Activated naive CD8-positive, alpha-beta T cell treated with anti-CD3 and anti-CD28 coated beads, Interleukin-2, amount 50 U/mL, for 16 hours (primary cell): ENCODE measurements around the gene IQSEC1.
A peak's percentile ranks its signal among the peaks of the same experiment; 100 is the strongest.

Experiments
- DNase-seq: peaks from one replicate; pipeline ENCODE4 v3.0.0-alpha.2; 2020; ENCODE audit warnings: low read depth, low spot score

The IQSEC1 gene

DNA sequence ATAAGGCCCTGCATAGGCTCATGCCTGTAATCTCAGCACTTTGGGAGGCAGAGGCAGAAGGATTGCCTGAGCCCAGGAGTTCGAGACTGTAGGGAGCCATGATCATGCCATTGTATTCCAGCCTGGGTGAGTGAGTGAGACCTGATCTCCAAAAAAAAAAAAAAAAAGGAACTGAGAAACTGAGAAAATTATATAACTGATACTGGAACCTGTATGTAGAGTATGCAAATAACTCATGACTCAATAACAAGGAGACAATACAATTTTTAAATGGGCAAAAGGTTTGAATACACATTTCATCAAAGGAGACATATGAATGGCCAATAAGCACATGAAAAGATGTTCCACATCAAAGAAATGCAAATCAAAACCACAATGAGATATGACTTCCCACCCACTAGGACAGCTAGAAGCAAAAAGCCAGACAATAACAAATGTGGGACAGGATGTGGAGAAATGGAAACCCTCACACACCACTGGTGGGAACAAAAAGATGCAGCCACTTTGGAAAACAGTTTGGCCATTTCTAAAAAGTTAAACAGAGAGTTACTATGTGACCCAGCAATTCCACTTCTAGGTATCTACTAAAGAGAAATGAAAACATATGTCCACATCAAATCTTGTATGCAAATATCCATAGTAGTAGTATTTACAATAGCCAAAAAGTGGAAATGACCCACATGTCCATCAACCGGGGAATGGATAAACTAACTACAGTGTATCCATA, 70.7 kb downstream of the IQSEC1 start:
- no peak for DNase-seq

DNA sequence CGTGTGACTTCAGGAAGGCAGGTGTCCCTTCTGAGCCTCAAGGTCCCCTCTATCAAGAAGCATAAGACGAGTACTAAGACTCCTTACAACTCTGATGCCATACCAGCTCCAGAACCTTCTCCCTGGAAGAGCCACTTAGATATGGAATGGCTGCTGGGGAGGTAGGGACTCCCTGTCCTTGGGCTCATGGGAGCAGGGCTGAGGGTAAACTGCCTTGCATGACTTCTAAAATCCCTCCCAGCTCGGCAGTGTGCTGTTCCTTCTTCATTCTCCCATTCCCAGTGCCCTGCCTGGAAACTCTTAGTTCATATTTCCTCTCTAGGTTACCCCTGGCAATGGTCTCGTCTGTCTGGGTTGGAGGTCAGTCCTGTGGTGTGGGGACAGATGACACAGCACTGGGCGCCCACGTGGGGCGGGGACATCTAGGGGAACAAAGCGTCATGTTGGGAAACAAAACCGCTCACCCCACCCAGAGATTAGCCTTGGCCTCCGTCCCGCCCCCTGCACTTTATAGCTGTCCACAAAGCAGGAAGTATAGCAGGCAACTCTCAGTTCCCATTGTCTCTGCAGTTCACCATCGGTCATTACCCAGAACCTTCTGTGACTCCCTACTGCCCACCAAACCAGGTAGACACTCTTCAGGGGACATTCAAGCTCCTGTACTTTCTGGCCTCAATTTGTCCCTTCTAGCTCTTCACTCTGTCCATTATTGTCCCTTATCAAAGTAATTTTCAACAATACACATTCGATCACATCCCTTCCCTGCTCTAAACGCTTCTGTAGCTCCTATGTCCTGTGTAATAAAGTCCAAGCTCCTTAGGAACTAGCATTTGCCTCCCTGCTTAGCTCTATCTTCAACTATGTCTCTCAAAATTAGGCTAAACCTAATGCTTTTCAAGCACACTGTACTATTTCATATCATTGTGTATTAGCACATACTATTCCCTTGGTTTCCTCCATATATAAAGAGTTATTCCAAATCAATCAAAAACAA, 73.8 kb downstream of the IQSEC1 start:
- no peak for DNase-seq

DNA sequence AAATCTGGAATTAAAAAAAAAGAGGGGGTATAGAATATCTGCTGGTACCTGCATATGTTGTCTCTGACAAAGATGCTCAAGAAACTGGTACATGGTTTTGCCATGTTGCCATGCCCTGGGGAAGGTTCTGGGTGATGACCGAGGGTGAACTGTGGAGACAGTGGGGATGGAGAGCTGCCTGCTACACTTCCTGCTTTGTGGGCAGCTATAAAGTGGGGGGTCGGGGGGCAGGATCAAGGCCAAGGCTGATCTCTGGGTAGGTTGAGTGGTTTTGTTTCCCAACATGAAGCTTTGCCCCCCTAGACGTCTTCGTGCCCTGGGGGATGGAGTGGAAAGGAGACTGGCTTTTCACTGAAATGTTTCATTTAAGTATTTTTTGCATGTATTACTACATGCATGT, 74.6 kb downstream of the IQSEC1 start:
- no peak for DNase-seq

DNA sequence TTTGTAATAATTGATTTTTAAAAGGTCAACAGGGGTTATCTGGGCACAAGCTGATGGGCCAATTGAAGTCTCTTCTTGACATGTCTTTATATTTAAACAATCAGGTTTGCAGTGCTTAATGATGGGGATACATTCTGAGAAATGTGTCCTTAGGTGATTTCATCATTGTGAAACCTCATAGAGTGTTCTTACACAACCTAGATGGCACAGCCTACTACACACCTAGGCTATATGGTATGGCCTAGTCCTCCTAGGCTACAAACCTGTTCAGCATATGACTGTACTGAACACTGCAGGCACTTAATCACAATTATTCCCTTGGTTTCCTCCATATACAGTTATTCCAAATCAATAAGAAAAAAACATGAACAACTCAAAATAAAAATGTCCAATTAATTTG, 75.8 kb downstream of the IQSEC1 start:
- DNase-seq: no peak

DNA sequence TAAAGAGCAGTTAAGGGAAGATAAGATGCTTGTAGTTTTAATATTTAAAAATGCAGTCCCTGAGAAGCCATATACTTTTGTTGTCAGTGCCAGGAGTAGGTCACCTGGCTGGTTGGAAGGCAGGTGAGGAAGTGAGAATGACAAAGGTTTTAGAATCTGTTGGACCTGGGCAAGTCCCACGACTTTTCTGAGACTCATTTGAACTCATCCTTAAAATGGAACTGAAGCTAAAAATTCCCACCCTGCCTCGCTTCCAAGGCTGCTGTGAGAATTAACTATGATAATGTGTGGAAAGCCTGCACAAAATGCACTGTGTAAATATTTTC, 77.1 kb downstream of the IQSEC1 start:
- DNase-seq: no peak

DNA sequence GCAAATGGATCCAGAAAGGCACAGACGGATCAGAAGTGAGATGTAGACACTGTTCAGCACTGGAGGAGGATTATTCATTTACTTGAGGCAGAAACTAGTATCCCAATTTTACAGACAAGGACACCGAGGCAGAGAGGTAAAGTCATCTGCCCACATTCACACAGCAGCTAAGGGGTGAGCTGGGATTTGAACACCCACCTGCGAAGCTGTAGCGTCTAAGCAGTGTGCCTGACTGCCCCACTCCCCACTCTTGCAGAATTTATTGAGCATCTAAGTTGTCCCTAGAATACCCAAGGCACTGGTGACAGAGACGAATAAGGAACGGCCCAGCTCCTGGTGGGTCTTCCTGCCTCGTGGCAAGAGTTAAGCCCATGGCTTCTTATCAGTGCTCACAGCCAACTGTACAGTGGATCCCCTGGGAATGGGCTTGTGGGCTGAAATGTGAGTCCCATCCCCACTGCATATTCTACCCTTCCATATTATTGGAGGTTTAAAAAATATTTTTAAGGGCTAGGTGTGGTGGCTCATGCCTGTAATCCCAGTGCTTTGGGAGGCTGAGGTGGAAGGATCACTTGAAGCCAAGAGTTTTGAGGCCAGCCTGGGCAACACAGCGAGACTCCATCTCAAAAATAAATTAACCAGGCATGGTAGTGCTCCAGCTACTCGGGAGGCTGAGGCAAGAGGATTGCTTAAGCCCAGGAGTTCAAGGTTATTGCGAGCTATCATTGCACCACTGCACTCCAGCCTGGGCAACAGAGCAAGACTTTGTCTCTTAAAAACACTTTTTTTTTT, 77.6 kb downstream of the IQSEC1 start:
- no peak for DNase-seq

DNA sequence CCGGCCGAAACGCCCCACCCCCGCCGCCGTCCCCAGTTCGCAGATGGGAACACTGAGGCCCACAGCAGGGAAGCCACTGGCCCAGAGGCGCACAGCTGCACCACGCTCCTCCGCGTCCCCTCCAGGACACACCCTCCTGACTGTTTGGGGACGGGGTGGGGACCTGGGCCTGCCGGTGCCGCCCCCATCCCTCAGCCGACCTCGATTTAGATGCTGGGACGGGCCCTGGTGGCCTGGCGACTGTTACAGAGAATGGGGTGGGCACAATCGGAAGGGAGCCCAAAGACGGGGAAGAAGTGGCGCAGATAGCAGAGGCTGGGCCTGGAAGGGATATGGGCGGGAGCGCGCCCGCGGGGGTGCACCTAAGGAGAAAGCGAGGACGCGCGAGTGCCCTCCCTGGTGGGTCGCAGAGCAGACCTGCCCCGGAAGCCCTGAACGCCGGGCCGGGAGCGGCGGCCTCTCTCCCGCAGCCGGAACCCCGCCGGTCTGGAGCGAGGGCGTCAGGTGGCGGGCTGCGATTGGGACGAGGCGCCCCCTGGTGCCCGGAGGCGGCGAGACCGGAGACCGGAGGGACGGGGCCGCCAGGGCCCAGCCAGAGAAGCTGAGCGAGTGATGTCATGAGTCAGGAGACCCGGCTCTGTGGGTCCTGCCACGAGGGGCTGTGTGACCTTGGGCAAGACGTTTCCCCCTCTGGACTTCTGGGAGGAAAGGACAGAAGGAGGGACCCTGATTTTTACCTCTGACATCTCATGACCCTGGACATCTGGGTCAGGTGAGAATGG, 78.4 kb downstream of the IQSEC1 start:
- DNase-seq: peak; percentile 68

DNA sequence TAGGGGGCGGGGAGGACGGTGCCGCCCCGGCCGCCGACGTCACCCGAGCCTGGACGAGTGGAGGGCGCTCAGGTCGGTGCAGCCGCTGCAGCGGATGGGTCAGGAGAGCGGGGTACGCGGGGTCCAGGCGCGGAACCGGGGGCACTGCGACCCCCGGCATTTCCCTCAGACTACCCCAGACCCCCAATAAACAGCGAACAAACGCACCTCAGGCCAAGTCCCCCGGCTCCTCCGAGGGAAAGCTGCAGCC, 78.9 kb downstream of the IQSEC1 start:
- no peak for DNase-seq

DNA sequence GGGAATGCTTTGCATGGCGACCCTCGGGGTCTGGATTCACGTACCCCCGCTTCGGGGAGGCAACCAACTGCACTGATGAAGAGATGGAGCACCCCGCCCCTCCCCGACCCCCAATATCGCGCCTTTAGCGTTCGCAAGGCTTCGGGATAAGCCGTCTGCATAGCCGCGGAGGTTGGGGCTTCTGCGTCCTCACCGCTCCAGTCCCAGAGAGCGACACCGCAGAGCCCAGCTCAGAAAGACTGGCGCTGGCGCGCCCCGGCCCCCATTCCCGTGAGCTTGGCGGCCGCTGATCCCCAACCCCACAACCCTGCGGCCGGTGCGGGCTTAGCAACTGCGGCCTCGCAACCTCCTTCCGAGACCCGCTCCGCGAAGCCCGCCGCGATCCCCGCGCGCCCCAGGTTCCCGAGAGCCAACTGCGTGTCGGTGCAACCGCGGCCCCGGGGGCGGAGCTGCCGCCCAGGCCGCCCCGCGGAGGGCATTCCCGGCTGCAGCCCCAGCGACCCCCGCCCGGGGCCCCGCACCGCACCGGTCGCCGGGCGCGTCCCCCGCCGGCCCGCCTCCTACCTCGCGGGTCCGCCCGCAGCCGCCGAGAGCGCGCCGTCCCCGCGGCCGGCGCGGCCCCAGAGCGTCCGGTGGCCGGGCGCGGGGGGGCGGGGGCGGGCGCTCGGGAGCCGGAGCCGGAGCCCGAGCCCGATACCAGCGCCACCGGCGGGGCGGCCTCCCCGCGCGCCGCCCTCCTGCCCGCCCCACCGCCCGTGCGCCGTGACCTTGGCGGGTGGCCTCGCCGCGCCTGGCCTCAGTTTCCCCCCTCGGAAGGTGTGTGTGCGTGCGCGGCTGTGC, 79.5 kb downstream of the IQSEC1 start:
- DNase-seq: no peak

DNA sequence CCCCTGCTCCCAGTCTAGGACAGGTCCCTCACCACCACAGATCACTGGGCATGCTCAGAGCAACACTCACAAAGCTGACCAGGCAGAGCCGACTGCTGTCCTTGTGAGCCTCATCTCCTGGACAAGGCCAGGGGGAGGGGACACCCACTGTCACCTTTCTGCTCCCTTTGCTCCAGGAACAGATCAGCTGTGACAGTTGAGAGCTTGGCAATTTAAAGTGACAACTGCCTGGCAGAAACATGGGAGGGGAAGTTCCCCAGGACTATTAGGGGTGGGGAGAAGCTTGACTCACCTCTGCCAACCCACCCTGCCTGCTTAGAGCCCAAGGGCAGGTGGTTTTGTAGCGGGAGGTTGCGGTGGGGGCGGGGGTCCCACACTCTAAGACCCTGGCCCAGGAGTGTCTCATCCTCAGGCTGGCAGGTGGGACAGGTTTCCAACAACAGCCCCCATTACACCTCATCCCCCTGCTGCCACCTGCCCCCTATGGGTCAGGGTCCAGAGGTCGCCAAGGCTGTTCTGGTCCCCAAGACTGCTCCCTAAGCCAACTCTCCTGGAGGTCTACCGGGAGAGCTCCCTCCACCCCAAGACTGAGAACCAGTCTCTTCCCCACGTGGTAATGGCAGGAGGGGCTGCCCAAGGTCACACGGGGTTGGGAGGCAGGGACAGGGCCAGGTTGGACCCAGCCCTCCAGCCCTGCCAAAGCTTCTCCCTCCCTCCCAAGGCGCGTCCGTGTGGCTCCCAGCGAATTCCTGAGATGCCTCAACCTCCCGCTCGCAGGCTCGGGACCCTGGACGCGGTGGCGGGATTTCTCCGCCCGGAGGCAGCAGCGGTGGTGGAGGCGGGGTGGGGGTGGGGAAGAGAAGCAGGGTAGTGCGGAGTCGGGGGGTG, 80.4 kb downstream of the IQSEC1 start:
- DNase-seq: no peak

DNA sequence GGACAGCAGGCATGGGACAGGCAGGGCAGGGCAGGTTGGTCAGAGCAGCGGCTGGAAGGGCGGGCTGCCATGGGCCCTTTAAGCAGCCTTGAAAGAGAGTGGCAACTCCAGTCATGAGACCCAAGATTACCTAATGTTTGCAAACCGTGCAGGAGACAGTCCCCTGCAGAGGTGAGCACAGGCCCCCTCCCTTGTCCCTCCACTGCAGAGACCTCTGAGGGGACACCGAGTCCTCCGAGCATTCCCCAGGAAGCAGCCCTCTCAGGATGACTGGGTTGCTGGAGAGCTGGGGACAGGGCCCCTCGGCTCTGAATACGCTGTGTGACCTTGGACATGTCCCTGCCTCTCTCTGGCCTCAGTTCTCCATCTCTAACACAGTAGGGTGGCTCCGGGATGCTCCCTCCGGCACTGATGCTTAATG, 81.4 kb downstream of the IQSEC1 start:
- DNase-seq: no peak

DNA sequence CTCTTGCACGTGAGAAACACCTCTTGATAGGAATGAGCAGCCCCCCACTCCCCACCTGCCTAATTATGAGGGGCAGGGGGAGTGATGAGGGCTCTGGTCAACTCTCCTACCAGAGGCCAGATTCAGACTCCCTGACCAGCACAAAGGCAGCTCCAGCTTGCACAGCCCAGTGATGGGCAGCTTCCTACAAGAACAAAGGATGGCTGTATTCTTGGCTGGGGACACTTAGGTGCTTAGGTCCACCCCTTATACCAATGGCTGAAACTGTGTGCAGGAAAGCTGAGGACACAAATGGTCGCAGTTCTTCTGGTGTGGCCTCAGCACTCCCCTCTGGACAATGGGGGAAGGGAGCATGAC, 81.8 kb downstream of the IQSEC1 start:
- DNase-seq: no peak

DNA sequence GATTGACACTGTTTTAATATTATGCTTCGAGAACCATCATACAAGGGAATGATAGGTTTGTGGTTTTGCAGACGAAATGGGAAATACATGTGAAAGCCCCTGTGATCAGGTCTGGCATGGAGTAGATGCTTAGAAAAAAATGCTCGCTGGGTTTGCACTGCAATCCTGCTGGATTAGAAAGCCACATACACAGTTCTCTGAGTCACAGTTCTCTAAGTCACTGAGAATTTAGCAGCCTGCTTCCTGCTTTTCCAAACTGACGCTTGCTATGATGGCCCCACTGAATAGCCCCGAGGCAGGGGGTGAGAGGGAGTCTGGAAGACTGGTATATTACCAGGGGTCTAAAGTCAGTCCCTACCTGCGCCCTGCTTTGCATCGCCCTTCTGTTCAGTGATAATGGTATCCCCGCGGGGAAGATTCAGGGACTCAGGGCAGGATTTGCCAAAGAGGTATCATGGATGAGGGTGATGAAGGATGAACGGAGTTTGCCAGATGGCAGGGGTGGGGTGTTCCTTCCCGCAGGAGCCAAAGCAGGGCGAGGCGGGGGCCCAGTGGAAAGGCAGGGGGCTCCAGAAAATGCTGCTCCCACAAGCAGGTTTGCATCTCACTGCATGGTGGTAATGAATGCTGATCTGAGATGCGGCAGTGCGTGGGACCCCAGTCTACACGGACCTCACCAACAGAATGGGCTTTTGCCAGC, 82.3 kb downstream of the IQSEC1 start:
- no peak for DNase-seq

DNA sequence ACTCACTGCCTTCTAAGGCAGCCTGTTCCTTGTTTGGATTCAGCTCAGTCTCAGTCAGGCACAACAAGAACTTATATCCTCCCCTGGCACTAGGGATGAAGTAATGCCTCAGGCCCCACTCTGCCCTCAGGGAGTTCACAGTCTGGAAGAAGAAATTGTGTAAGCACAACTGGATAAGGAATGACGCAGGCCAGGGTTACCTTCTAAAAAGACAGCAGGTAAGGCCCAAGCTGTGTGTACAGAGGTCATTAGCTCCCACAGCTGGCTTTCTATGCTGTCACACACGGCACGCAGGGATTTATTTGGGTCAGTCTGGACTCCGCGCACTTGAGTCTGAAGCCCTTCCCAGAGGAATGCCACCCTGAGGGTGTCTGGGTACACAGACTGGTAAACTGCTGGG, 82.9 kb downstream of the IQSEC1 start:
- no peak for DNase-seq

DNA sequence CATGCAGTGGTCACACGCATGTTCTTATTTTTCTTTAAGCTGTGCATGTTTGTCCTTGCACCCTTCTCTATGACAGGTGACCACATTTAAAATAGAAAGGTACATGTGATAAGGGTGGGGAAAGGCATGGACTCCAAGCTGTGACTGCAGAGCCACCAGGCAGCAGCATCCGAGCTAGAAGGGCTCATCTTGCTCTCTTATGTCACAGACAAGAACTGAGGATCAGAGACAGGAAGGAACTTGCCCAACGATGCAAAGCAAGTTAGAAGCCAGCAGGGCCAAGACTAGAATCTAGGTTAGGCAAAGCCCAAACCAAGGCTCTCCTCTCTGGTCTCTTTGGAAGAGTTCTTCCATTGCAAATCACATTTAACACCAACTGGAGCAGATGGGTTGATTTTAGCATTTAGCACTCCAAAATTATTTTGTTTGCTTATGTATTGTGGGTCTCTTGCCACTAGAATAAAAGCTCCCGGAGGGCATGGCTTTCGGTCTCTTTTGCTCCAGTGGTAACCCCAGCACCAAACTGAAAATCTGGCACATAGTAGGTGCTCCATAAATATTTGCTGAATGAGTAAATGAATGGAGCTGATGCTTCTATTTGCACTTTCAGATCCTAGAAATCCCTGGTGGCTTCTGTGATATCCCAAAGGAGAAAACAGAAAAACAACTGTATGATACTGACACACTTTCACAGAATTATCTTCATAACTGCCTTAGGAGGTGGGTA, 84.3 kb downstream of the IQSEC1 start:
- DNase-seq: no peak

DNA sequence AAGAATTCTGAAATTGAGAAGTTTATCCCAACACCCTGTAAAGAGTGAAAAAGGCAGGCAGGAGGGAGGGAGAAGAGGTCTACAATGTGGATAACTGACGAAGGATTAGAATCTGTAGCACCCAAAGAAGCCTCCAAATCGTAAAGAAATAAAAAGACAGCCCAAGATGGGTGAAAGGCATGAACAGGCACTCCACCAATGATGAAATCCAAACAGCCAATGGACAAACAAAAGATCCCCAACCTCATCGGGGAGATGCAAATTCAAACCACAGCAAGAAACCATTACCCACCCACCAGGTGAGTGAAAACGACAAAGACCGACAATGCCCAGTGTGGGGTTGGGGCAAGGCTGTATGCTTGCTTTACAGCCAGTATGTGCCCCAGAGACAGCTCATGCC, 85.6 kb downstream of the IQSEC1 start:
- DNase-seq: no peak

DNA sequence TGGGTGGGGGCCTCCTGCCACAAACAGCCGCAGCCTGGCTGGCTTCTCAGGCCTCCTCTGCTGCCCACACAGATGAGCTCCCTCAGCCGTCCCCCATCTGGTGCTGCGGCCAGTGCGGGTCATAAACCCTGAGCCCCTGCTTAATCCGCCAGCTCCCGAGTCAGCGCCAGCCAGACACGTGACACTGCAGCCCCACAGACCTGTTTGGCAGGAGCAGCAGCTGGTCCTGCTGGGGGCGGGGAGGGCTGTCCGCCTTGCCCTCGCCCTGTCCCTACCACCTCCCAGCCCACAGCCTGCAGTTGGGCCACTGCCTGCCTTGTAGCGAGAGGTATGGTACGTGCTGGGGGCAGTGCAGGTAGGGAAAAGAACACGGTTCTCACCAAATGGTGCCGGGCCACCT, 86.2 kb downstream of the IQSEC1 start:
- DNase-seq: no peak

DNA sequence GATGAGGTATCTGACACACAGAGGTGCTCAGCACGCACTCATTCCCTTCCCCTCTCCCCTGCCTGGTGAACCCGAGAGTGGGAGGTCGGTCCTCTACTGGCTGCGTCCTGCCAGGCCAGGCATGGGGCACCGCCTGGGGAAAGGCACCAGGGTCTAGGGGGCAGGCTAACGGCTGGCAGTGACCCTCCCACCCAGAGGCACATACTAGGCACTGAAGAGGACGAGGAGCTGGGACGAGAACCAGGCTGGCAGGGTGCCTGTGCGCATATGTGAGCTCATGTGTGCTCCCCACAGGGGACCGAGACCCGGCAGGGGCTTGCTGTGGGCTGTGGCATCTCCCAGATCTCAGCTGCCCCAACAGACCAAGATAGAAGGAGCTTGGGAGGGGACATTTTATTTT, 86.7 kb downstream of the IQSEC1 start:
- no peak for DNase-seq

DNA sequence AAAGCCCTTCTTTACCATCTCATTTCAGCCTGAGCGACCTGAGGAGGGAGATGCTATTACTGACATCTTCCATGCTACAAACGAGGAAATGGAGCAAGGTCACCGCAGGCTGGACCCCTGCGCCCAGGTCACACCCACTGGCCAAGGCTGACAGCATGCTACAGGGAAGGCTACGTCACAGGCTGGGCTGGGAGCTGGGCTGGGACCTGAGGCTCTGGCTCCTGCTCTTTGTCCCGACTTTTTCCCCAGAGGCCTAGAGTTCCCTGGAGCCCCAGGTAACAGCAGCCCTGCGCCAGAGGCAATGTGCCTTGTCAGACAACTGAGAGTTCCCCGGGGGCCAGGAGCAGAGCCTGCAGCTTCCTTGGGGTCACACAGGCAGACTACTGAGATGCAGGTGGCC, 87.2 kb downstream of the IQSEC1 start:
- no peak for DNase-seq
